Thoracic aorta (tissue), 2 donors: ENCODE results near the gene KLHL29. TPM values are rescaled to one million over a fixed set of nuclear protein-coding genes. Genes with fewer than 3 reads are reported as not detected.
A peak's percentile ranks its signal among the peaks of the same experiment; 100 is the strongest.

Experiments
- ATAC-seq: fragments of 150-250 bp; one replicate; pipeline ENCODE4 v1.8.0; 2017; ENCODE audit warnings: low read depth; ENCODE audit not compliant: insufficient number of reproducible peaks, low FRiP score
- DNase-seq: peaks from one replicate; pipeline ENCODE4 v3.0.0-alpha.2; 2020; ENCODE audit warnings: low spot score
- H3K27ac ChIP-seq, 2 donors: fragments of 200-600 bp; sonication (generic); 1 replicate in 1 of 2; 2 replicates in 1 of 2; pipeline ENCODE4 v1.5.1; 2016; ENCODE audit warnings: mild to moderate bottlenecking in 2 of 2, moderate library complexity in 2 of 2
- H3K27me3 ChIP-seq: fragments of 200-600 bp; sonication (generic); replicated peaks from 2 replicates; pipeline ENCODE4 v1.6.0; 2016; ENCODE audit warnings: mild to moderate bottlenecking; ENCODE audit not compliant: insufficient read depth
- H3K36me3 ChIP-seq: fragments of 200-600 bp; sonication (generic); one replicate; pipeline ENCODE4 v1.5.1; 2016
- H3K4me1 ChIP-seq, 2 donors: fragments of 200-600 bp; sonication (generic); 1 replicate in 1 of 2; 2 replicates in 1 of 2; pipeline versions ENCODE4 v1.5.1 to v1.6.0; 2016; ENCODE audit warnings: low read depth in 2 of 2, mild to moderate bottlenecking in 1 of 2; ENCODE audit not compliant: control insufficient read depth in 1 of 2
- H3K4me3 ChIP-seq: fragments of 200-600 bp; sonication (generic); 2 replicates; pipeline ENCODE4 v1.5.1; 2016; ENCODE audit warnings: mild to moderate bottlenecking
- H3K9me3 ChIP-seq: fragments of 200-600 bp; sonication (generic); 2 replicates; pipeline ENCODE4 v1.5.1; 2016
- CTCF ChIP-seq: fragments of 200-600 bp; sonication (generic); IDR thresholded peaks from one replicate; pipeline ENCODE4 v1.5.1; 2019; ENCODE audit warnings: antibody characterized with exemption
- total RNA-seq, 2 donors: library from RNA; depleted of rRNA; stranded (reverse); fragments of >200 nt; gene quantifications; one replicate each; pipeline versions ENCODE4 v1.1.0 to v1.2.3, GENCODE V29; 2016

The KLHL29 gene
- total RNA-seq, 2 donors from 2014 or later = 18.5 to 24.4 TPM

GRCh38 chr2:23659773-23660172, 274.8 kb downstream of the KLHL29 start:
- Histone ChIP-seq H3K4me3 (no peak overlapping the region), H3K27ac (no peak overlapping the region), H3K36me3 (no peaks in the 10 kb centered on the region), H3K9me3 (no peaks in the 10 kb centered on the region), H3K4me1 (peaks cover 3 to 15% of the 10 kb centered on the region in 2 donors), H3K27me3 (no peaks in the 10 kb centered on the region)
- no peak for DNase-seq
- no peak for ATAC-seq
- TF ChIP-seq CTCF = no peak

GRCh38 chr2:23660237-23660636, 275.3 kb downstream of the KLHL29 start:
- no peak overlapping the region for H3K27ac ChIP-seq
- ATAC-seq = no peak
- no peaks in the 10 kb centered on the region for H3K27me3 ChIP-seq
- H3K4me1 ChIP-seq = peaks cover 3 to 16% of the 10 kb centered on the region in 2 donors
- H3K4me3 ChIP-seq = no peak overlapping the region
- no peak for TF ChIP-seq CTCF
- no peaks in the 10 kb centered on the region for H3K9me3 ChIP-seq
- H3K36me3 ChIP-seq = no peaks in the 10 kb centered on the region
- no peak for DNase-seq

GRCh38 chr2:23661276-23662050, 276.5 kb downstream of the KLHL29 start:
- no peak for ATAC-seq
- Histone ChIP-seq H3K4me1 (peaks cover 3 to 16% of the 10 kb centered on the region in 2 donors), H3K4me3 (no peak overlapping the region), H3K27me3 (no peaks in the 10 kb centered on the region), H3K36me3 (no peaks in the 10 kb centered on the region), H3K9me3 (no peaks in the 10 kb centered on the region), H3K27ac (no peak overlapping the region)
- no peak for DNase-seq
- TF ChIP-seq CTCF = no peak

- Histone ChIP-seq H3K27me3 (no peaks in the 10 kb centered on the region), H3K27ac (no peak overlapping the region), H3K4me1 (peaks cover 3 to 16% of the 10 kb centered on the region in 2 donors), H3K4me3 (no peak overlapping the region), H3K9me3 (no peaks in the 10 kb centered on the region), H3K36me3 (no peaks in the 10 kb centered on the region)
- ATAC-seq = no peak
- no peak for DNase-seq
- no peak for TF ChIP-seq CTCF
Observed at GRCh38 chr2:23662466-23662865, 277.5 kb downstream of the KLHL29 start.

GRCh38 chr2:23662941-23663920, 278.3 kb downstream of the KLHL29 start:
- Histone ChIP-seq H3K9me3 (no peaks in the 10 kb centered on the region), H3K27ac (no peak overlapping the region), H3K27me3 (no peaks in the 10 kb centered on the region), H3K4me3 (peak overlapping the region; percentile 62), H3K36me3 (no peaks in the 10 kb centered on the region), H3K4me1 (peaks cover 3 to 16% of the 10 kb centered on the region in 2 donors)
- TF ChIP-seq CTCF = no peak
- DNase-seq (no peak), ATAC-seq (no peak)
